ENCODE measurements around the gene ARID5A. TPM values are rescaled to one million over a fixed set of nuclear protein-coding genes. Genes with fewer than 3 reads are reported as not detected.
A peak's percentile ranks its signal among the peaks of the same experiment; 100 is the strongest.

The ARID5A gene
- total and polyA plus RNA-seq, 9 of the 15 experiments (the other 6 are each of a cell fraction or from before 2014, with no cell fraction given): 0.14 to 12.5 (median 3.0) TPM

- TF ChIP-seq CREM (IDR thresholded peaks at IDR 0.05; ENCODE audit: low read depth) (0 out of 2 replicates have a peak, but pooled peaks have one; percentile 42), ID3 (CRISPR knock-in tag; IDR thresholded peaks at IDR 0.05) (no peak), ID3 (tag; IDR thresholded peaks at IDR 0.05) (0 out of 2 replicates have a peak, but pooled peaks have one; percentile 27), NFXL1 (CRISPR knock-in tag; IDR thresholded peaks at IDR 0.05) (no peak), ZEB2 (IDR thresholded peaks at IDR 0.05) (no peak), LARP7 (IDR thresholded peaks at IDR 0.05) (no peak), SREBF1 (IDR thresholded peaks at IDR 0.05; ENCODE audit: borderline replicate concordance, low read depth, low read length) (no peak), KDM2B (CRISPR knock-in tag; IDR thresholded peaks at IDR 0.05) (no peak), NR2C2 (CRISPR knock-in tag; IDR thresholded peaks at IDR 0.05) (no peak), NR2C2 (tag; IDR thresholded peaks at IDR 0.05) (no peak), CXXC5 (CRISPR knock-in tag; IDR thresholded peaks at IDR 0.05) (peak; percentile 42), RB1 (IDR thresholded peaks at IDR 0.05; ENCODE audit: low read depth) (peak; percentile 93), RAD21 (CRISPR knock-in tag; conservative IDR thresholded peaks at IDR 0.05 in 1 of 2, IDR thresholded peaks at IDR 0.05 in 1 of 2) (peak; percentile 73 to 87), BRF1 (IDR thresholded peaks at IDR 0.05; ENCODE audit: borderline replicate concordance, extremely low read depth, insufficient read length) (no peak), YY1 (IDR thresholded peaks at IDR 0.05; ENCODE audit: borderline replicate concordance in 1 of 3, control insufficient read depth in 1 of 3, extremely low read depth in 1 of 3, insufficient read depth in 3 of 3, insufficient read length in 1 of 3, insufficient replicate concordance in 2 of 3, low read depth in 1 of 3, low read length in 2 of 3) (peak in 1 of 3 experiments; percentile 31), CBX2 (IDR thresholded peaks at IDR 0.05; ENCODE audit: insufficient read depth, low read length, poor library complexity, severe bottlenecking) (no peak), ZNF57 (CRISPR knock-in tag; IDR thresholded peaks at IDR 0.05) (no peak), MAX (CRISPR knock-in tag; IDR thresholded peaks at IDR 0.05) (peak; percentile 77), CBX1 (IDR thresholded peaks at IDR 0.05; ENCODE audit: low read depth) (0 out of 2 replicates have a peak, but pooled peaks have one; percentile 24), HLTF (IDR thresholded peaks at IDR 0.05) (no peak), VEZF1 (CRISPR knock-in tag; IDR thresholded peaks at IDR 0.05) (peak; percentile 21; the same call in 1 of the 2 replicates), HNRNPL (IDR thresholded peaks at IDR 0.05; ENCODE audit: low read depth, low read length) (peak; percentile 79), ZNF583 (CRISPR knock-in tag; IDR thresholded peaks at IDR 0.05) (no peak), TBL1XR1 (IDR thresholded peaks at IDR 0.05; ENCODE audit: low read length in 2 of 2) (no peak), THAP7 (CRISPR knock-in tag; IDR thresholded peaks at IDR 0.05) (no peak), DMBX1 (CRISPR knock-in tag; IDR thresholded peaks at IDR 0.05; ENCODE audit: borderline replicate concordance) (no peak)
Measured at GRCh38 chr2:96549967-96550786, 13.6 kb downstream of the ARID5A start (continued).
